ENCODE results near the gene TRAF3. TPM values are rescaled to one million over a fixed set of nuclear protein-coding genes. Genes with fewer than 3 reads are reported as not detected.

Gene TRAF3
- total RNA-seq, 1 experiment from 2014 or later = 11.2 TPM

DNA sequence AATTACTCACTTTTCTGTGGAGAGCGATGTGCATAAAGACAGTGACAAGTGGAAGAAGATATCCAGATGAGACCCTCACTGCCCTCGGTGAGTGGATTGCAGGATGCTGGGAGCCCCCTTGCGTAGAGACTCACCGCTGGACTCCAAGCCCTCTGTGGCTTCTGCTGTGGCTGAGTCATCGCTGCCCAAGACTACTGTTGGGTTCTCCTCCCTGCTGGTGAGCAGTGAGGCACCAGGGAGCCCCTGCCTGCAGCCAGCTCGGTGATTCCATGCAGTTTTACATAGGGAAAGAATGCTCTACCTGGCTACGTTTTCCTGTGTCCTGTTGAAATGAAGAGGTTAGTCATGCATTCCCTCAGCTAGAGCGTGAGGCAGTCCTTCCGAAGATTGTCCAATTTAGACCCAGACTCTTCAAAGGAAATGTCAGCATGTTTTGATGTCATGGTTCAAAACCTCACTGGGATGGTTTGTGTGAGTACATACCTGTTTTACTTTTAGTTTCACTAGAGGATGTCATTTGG, 28.2 kb downstream of the TRAF3 start (continued):
- TF ChIP-seq JAZF1 (CRISPR knock-in tag; IDR thresholded peaks at IDR 0.05) (no peak), ZNF396 (CRISPR knock-in tag; IDR thresholded peaks at IDR 0.05; ENCODE audit: borderline replicate concordance) (no peak), NR2C2 (CRISPR knock-in tag; IDR thresholded peaks at IDR 0.05) (no peak), SOX15 (CRISPR knock-in tag; IDR thresholded peaks at IDR 0.05) (no peak), ZNF232 (CRISPR knock-in tag; IDR thresholded peaks at IDR 0.05) (no peak)
- TF ChIP-seq, protein P1, sequence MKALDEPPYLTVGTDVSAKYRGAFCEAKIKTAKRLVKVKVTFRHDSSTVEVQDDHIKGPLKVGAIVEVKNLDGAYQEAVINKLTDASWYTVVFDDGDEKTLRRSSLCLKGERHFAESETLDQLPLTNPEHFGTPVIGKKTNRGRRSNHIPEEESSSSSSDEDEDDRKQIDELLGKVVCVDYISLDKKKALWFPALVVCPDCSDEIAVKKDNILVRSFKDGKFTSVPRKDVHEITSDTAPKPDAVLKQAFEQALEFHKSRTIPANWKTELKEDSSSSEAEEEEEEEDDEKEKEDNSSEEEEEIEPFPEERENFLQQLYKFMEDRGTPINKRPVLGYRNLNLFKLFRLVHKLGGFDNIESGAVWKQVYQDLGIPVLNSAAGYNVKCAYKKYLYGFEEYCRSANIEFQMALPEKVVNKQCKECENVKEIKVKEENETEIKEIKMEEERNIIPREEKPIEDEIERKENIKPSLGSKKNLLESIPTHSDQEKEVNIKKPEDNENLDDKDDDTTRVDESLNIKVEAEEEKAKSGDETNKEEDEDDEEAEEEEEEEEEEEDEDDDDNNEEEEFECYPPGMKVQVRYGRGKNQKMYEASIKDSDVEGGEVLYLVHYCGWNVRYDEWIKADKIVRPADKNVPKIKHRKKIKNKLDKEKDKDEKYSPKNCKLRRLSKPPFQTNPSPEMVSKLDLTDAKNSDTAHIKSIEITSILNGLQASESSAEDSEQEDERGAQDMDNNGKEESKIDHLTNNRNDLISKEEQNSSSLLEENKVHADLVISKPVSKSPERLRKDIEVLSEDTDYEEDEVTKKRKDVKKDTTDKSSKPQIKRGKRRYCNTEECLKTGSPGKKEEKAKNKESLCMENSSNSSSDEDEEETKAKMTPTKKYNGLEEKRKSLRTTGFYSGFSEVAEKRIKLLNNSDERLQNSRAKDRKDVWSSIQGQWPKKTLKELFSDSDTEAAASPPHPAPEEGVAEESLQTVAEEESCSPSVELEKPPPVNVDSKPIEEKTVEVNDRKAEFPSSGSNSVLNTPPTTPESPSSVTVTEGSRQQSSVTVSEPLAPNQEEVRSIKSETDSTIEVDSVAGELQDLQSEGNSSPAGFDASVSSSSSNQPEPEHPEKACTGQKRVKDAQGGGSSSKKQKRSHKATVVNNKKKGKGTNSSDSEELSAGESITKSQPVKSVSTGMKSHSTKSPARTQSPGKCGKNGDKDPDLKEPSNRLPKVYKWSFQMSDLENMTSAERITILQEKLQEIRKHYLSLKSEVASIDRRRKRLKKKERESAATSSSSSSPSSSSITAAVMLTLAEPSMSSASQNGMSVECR (CRISPR knock-in tag; IDR thresholded peaks at IDR 0.05; ENCODE audit: borderline replicate concordance) = no peak

DNA sequence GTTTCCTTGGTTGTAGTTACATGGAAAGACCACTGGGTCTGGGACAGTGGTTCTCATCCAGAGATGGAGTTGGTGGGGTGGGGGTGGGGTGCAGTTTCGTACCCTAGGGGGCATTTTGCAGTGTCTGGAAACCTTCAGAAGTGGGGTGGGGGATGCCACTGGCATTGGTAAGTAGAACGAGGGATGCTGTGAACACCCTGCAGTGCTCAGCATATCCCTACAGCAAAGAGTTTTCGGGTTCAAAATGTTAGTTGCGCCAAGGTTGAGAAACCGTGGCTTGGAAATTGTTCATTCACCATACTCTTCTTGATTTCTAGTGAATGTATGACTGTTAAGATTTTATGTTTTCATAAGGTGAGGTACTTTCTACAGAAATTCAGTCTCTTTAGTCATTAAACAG, 28.7 kb downstream of the TRAF3 start:
- H3K36me3 Mint-ChIP-seq = no peaks in the 10 kb centered on the region
- TF ChIP-seq RORB (CRISPR knock-in tag; IDR thresholded peaks at IDR 0.05) (no peak), EMX1 (CRISPR knock-in tag; IDR thresholded peaks at IDR 0.05) (no peak), FOXK1 (CRISPR knock-in tag; IDR thresholded peaks at IDR 0.05) (no peak), TEAD4 (CRISPR knock-in tag; IDR thresholded peaks at IDR 0.05) (no peak), ZNF138 (CRISPR knock-in tag; conservative IDR thresholded peaks at IDR 0.05) (no peak), HMGA2 (CRISPR knock-in tag; IDR thresholded peaks at IDR 0.05) (no peak), ZNF423 (CRISPR knock-in tag; IDR thresholded peaks at IDR 0.05) (no peak), CBFB (CRISPR knock-in tag; IDR thresholded peaks at IDR 0.05; ENCODE audit: low read depth) (no peak), ZNF416 (CRISPR knock-in tag; IDR thresholded peaks at IDR 0.05) (no peak), SOX15 (CRISPR knock-in tag; IDR thresholded peaks at IDR 0.05) (no peak), ZNF121 (CRISPR knock-in tag; IDR thresholded peaks at IDR 0.05) (no peak), NR3C1 (CRISPR knock-in tag; conservative IDR thresholded peaks at IDR 0.05; ENCODE audit: low read depth) (no peak), ZBTB21 (CRISPR knock-in tag; IDR thresholded peaks at IDR 0.05; ENCODE audit: borderline replicate concordance) (no peak)
- TF ChIP-seq, protein P2, sequence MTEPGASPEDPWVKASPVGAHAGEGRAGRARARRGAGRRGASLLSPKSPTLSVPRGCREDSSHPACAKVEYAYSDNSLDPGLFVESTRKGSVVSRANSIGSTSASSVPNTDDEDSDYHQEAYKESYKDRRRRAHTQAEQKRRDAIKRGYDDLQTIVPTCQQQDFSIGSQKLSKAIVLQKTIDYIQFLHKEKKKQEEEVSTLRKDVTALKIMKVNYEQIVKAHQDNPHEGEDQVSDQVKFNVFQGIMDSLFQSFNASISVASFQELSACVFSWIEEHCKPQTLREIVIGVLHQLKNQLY (CRISPR knock-in tag; IDR thresholded peaks at IDR 0.05) = no peak
- TF ChIP-seq, protein P3, sequence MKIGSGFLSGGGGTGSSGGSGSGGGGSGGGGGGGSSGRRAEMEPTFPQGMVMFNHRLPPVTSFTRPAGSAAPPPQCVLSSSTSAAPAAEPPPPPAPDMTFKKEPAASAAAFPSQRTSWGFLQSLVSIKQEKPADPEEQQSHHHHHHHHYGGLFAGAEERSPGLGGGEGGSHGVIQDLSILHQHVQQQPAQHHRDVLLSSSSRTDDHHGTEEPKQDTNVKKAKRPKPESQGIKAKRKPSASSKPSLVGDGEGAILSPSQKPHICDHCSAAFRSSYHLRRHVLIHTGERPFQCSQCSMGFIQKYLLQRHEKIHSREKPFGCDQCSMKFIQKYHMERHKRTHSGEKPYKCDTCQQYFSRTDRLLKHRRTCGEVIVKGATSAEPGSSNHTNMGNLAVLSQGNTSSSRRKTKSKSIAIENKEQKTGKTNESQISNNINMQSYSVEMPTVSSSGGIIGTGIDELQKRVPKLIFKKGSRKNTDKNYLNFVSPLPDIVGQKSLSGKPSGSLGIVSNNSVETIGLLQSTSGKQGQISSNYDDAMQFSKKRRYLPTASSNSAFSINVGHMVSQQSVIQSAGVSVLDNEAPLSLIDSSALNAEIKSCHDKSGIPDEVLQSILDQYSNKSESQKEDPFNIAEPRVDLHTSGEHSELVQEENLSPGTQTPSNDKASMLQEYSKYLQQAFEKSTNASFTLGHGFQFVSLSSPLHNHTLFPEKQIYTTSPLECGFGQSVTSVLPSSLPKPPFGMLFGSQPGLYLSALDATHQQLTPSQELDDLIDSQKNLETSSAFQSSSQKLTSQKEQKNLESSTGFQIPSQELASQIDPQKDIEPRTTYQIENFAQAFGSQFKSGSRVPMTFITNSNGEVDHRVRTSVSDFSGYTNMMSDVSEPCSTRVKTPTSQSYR (CRISPR knock-in tag; IDR thresholded peaks at IDR 0.05) = no peak
- TF ChIP-seq, protein P4, sequence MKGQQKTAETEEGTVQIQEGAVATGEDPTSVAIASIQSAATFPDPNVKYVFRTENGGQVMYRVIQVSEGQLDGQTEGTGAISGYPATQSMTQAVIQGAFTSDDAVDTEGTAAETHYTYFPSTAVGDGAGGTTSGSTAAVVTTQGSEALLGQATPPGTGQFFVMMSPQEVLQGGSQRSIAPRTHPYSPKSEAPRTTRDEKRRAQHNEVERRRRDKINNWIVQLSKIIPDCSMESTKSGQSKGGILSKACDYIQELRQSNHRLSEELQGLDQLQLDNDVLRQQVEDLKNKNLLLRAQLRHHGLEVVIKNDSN (CRISPR knock-in tag; IDR thresholded peaks at IDR 0.05) = no peak
- TF ChIP-seq, protein P5, sequence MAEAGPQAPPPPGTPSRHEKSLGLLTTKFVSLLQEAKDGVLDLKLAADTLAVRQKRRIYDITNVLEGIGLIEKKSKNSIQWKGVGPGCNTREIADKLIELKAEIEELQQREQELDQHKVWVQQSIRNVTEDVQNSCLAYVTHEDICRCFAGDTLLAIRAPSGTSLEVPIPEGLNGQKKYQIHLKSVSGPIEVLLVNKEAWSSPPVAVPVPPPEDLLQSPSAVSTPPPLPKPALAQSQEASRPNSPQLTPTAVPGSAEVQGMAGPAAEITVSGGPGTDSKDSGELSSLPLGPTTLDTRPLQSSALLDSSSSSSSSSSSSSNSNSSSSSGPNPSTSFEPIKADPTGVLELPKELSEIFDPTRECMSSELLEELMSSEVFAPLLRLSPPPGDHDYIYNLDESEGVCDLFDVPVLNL (CRISPR knock-in tag; IDR thresholded peaks at IDR 0.05; ENCODE audit: borderline replicate concordance, low read depth) = no peak
- ChIA-PET POLR2A (no interaction called here), CTCF (interaction anchor here (1.5 kb wide), 1 partner anchor 11 kb away, joined by 3 read pairs; no protein-coding TSS in a partner anchor)
- no peaks in the 10 kb centered on the region for H3K27me3 Mint-ChIP-seq (ENCODE audit: low read depth)
- no peak overlapping the region for H3K4me3 Mint-ChIP-seq
- H3K4me1 Mint-ChIP-seq = peaks cover 28% of the 10 kb centered on the region
- H3K9me3 Mint-ChIP-seq = no peaks in the 10 kb centered on the region
- no peak for ATAC-seq
- H3K27ac Mint-ChIP-seq = no peak overlapping the region
- no peak for DNase-seq (ENCODE audit: low spot score)

Data from WTC11 (cell line).